ENCODE data around the gene KDSR.

DNA sequence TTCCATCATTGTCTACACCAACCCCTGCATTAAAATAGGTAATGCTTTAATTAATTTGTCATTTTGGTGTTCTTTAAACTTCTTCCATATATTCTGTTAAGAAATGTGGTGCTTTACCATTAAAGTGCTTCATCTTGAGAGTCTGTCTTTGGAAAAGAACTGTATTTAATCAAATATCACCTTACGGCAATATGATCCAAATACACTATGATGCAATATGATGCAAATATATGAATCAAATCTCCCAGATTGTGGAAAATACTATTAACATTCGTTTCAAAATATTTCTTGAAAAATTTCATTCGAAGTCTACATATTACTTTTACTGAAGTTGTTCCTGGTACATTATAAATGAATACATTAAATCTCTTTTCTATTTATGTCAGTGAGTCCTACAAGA is 32.3 kb upstream of the KDSR start:
- no peak for TF ChIP-seq POU5F1 (IDR thresholded peaks at IDR 0.05; ENCODE audit: borderline replicate concordance, low read depth, low read length, partially characterized antibody)
- TF ChIP-seq, protein P1, sequence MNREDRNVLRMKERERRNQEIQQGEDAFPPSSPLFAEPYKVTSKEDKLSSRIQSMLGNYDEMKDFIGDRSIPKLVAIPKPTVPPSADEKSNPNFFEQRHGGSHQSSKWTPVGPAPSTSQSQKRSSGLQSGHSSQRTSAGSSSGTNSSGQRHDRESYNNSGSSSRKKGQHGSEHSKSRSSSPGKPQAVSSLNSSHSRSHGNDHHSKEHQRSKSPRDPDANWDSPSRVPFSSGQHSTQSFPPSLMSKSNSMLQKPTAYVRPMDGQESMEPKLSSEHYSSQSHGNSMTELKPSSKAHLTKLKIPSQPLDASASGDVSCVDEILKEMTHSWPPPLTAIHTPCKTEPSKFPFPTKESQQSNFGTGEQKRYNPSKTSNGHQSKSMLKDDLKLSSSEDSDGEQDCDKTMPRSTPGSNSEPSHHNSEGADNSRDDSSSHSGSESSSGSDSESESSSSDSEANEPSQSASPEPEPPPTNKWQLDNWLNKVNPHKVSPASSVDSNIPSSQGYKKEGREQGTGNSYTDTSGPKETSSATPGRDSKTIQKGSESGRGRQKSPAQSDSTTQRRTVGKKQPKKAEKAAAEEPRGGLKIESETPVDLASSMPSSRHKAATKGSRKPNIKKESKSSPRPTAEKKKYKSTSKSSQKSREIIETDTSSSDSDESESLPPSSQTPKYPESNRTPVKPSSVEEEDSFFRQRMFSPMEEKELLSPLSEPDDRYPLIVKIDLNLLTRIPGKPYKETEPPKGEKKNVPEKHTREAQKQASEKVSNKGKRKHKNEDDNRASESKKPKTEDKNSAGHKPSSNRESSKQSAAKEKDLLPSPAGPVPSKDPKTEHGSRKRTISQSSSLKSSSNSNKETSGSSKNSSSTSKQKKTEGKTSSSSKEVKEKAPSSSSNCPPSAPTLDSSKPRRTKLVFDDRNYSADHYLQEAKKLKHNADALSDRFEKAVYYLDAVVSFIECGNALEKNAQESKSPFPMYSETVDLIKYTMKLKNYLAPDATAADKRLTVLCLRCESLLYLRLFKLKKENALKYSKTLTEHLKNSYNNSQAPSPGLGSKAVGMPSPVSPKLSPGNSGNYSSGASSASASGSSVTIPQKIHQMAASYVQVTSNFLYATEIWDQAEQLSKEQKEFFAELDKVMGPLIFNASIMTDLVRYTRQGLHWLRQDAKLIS (CRISPR knock-in tag; IDR thresholded peaks at IDR 0.05) = no peak
